ENCODE measurements around the gene CLDN20.

DNA sequence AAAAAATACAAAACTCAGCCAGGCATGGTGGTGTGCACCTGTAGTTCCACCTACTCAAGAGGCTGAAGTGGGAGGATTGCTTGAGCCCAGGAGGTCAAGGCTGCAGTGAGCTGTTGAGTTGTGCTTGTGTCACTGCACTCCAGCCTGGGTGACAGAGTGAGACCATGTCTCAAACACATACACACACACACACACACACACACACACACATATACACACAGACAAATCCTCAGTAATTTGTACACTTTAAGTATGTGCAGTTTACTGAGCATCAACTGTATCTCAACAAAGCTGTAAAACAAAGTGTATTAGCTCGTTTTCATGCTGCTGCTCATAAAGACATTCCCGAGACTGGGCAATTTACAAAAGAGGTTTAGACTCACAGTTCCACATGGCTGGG, 43.1 kb downstream of the CLDN20 start:
- TF ChIP-seq, protein P1, sequence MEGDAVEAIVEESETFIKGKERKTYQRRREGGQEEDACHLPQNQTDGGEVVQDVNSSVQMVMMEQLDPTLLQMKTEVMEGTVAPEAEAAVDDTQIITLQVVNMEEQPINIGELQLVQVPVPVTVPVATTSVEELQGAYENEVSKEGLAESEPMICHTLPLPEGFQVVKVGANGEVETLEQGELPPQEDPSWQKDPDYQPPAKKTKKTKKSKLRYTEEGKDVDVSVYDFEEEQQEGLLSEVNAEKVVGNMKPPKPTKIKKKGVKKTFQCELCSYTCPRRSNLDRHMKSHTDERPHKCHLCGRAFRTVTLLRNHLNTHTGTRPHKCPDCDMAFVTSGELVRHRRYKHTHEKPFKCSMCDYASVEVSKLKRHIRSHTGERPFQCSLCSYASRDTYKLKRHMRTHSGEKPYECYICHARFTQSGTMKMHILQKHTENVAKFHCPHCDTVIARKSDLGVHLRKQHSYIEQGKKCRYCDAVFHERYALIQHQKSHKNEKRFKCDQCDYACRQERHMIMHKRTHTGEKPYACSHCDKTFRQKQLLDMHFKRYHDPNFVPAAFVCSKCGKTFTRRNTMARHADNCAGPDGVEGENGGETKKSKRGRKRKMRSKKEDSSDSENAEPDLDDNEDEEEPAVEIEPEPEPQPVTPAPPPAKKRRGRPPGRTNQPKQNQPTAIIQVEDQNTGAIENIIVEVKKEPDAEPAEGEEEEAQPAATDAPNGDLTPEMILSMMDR (IDR thresholded peaks at IDR 0.05): no peak
- TF ChIP-seq SMC3 (IDR thresholded peaks at IDR 0.05; ENCODE audit: low read depth, low read length) (no peak), JUND (IDR thresholded peaks at IDR 0.05) (no peak), RAD21 (IDR thresholded peaks at IDR 0.05; ENCODE audit: low read length) (no peak), POLR2AphosphoS5 (IDR thresholded peaks at IDR 0.05; ENCODE audit: low read depth, low read length) (no peak), RXRA (IDR thresholded peaks at IDR 0.05; ENCODE audit: borderline replicate concordance, low read depth) (no peak), GABPA (IDR thresholded peaks at IDR 0.05; ENCODE audit: low read depth) (no peak), TAF1 (IDR thresholded peaks at IDR 0.05; ENCODE audit: borderline replicate concordance, low read depth, low read length) (no peak)
- TF ChIP-seq, protein P2, sequence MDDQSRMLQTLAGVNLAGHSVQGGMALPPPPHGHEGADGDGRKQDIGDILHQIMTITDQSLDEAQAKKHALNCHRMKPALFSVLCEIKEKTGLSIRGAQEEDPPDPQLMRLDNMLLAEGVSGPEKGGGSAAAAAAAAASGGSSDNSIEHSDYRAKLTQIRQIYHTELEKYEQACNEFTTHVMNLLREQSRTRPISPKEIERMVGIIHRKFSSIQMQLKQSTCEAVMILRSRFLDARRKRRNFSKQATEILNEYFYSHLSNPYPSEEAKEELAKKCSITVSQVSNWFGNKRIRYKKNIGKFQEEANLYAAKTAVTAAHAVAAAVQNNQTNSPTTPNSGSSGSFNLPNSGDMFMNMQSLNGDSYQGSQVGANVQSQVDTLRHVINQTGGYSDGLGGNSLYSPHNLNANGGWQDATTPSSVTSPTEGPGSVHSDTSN (IDR thresholded peaks at IDR 0.05): no peak
- TF ChIP-seq, protein P3, sequence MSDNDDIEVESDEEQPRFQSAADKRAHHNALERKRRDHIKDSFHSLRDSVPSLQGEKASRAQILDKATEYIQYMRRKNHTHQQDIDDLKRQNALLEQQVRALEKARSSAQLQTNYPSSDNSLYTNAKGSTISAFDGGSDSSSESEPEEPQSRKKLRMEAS (IDR thresholded peaks at IDR 0.05; ENCODE audit: low read depth): no peak

Data from SK-N-SH (cell line).